Activated effector memory CD4-positive, alpha-beta T cell treated with anti-CD3 and anti-CD28 coated beads, Interleukin-2, amount 50 U/mL, for 16 hours (primary cell): ENCODE data around the gene JOSD2.
"Not testable (repeated sequence)": the region's sequence is repeated elsewhere in the genome, so short reads cannot be mapped to it uniquely, and the experiment has no call there.

Source experiments
- DNase-seq: peaks from one replicate; pipeline ENCODE4 v3.0.0-alpha.2; 2020

Gene JOSD2

DNA sequence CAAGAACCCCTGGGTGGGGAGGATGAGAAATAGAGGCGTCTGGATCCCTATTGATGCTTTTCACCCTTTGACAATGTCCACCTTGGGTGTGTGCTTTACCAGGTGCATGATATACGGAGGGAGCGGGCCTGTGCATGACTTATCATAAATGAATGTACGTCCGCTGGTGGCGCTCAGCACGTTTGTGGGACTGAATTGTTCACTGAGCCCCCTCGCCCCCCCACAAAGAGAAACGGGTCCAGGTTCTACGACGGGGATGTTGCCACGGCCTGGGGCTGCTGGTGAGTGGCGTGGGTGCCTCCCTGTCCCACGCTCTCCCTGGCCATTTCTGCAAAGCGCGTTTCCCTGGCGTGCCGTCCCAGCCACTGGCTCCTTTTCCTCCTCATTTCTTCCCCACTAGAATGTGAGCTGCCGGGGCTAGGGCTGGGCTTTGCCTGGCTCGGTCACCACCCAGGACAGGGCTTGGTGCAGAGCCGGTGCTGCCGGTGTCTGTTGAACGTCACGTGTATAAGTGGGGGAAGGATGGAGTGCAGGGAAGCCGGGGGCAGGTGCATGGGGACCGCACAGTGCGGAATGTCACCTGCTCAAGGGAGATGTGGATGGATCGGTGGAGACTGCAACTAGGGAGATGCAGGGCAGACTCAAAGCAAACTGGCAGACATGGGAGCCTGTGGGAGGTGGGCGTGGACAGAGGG lies 35.7 kb upstream of the JOSD2 start:
- DNase-seq = no peak

DNA sequence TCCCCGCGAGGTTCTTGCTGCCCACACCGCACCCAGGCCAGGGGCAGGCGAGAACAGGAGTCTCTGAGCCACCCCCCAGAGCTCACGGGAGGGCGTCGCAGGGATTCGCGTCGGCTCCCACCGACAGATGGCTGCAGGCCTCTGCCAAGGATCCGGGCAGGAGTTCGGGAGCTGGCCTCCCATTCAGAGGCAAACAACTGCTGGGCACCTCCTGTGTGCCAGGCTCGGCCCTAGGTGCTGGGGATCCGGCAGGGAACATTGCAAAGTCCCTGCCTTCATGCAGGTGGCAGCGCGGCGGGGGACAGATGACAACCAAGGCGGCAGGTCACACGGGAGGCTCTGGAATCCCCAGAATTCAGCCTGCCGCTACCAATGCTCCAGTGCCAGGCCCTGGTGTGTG lies 32.0 kb upstream of the JOSD2 start:
- no peak for DNase-seq

GRCh38 chr19:50537769-50538230 lies 26.8 kb upstream of the JOSD2 start:
- peak; percentile 86 for DNase-seq

DNA sequence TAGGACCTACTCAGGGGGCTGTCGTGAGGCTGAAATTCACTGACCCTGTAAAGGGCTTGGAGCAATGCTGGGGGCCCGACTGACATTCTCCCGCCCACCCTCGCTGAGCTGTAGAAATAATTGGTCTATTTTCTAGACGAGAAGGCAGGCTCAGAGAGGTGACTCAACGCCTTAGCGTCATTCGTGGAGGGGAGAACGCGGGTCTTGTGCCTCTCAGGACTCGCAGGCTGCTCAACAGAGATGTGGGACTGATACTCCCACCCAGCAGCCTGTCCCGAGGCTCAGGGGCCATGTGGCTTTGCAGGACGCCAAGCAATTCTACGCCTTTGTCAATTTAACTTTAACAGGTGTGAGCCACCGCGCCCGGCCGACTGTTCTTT lies 26.3 kb upstream of the JOSD2 start:
- DNase-seq = no peak

DNA sequence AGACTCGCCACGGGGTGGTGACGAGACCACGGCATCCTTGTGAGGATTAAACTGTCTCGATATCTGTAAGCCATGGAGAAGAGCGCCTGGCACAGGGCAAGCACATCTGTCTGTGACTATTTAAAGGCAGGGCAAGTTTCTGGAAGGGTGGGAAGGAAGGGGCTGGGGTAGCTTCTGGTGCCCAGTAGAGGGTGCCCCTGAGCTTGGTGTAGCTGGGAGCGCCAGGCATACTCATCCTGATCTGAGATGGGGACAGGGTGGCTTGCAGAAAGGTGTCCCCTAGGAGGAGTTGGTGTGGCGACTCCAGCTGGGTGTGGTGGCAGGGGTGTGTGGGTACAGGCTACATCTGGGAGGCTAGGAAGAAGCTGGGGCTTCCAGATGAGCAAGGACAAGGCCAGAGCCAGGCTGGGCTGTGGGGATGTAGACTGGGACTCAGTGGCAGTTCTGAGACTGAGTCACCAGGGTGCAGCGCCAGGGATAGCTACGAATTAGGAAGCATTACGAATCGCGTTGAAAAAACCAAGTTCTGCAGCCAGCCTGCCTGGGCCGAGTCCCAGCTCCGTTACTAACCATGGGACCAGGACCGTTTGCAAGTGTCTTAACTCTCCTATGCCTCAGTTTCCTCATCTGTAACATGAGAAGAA lies 25.8 kb upstream of the JOSD2 start:
- no peak for DNase-seq

DNA sequence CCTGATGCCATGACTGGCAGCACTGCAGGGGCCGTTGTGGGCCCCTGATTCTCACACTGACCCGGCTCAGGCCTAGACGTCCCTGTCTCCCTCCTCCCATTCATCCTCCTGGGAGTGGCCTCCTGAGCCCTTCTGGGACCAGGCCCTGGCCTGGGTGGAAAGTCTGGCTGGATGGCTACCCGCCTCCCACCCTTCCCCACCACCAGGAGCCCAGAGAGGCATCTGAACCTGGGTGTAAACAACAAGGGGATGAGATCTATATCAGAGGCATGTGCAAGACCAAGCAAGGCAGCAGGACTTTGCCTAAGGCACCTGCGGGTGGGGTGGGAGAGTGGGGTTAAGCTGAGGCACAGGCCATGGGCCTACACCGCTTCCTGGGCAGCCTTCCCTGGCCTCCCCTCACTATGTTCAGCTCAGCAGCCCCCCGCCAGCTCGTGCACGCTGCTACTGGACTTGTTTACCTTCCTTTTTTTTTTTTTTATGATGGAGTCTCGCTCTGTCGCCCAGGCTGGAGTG lies 24.7 kb upstream of the JOSD2 start:
- no peak for DNase-seq

GRCh38 chr19:50534478-50534877 lies 23.5 kb upstream of the JOSD2 start:
- no peak for DNase-seq

GRCh38 chr19:50532952-50533351 lies 22.0 kb upstream of the JOSD2 start:
- no peak for DNase-seq

DNA sequence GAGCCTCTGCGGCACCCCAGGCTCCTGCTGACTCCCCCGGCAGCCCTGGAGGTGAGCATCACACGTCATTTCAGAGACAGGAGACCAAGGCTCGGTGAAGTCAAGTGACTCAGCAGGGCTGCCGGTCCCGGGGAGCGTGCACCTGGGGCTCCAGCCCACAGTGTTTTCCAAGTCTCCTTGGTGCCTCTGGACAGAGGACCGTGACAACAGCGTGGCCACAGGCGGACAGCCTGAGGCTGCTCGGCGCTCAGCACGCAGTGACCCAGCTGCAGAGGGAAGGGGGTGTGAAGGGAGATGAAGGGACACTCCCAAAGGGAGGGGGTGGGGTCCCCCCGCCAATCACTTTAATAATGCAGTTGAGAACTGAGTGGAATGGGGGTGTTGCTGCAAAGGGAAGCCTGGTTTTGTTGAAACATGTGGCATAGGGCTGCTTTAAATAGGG lies 20.2 kb upstream of the JOSD2 start:
- DNase-seq = no peak

- DNase-seq = not testable (repeated sequence)
Measured at GRCh38 chr19:50528052-50528451, 17.1 kb upstream of the JOSD2 start.

- no peak for DNase-seq
Measured at GRCh38 chr19:50522881-50523280, 11.9 kb upstream of the JOSD2 start.

DNA sequence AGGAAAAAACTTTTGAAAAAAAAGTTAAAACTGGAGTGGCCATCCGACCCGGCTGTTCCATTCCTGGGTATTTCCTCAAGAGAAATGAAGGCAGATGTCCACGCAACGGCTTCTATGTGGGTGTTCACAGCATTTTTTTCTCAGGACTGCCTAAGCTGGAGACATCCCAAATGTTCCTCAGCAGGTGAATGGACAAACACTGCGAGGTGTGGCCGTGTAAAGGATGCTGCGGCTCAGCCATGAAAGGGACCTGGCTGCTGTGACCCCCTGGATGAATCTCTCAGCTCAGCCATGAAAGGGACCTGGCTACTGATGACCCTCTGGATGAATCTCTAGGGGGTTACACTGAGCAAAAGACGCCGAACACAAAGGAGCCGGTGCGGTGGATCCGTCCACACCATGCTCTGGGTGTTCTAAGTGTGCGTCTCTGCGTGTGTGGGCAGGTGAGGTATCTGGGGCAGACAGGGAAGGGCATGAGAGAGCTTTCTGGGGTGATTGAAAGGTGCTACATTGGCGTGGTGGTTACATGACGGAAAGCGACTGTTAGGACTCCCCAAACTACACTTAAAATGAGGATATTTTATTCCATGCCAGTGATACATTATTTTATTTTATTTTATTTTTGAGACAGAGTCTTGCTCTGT lies 10.0 kb upstream of the JOSD2 start:
- no peak for DNase-seq

- DNase-seq = no peak
Measured at GRCh38 chr19:50519006-50519575, 8.1 kb upstream of the JOSD2 start.

- no peak for DNase-seq
Measured at GRCh38 chr19:50518091-50519005, 7.4 kb upstream of the JOSD2 start.

DNA sequence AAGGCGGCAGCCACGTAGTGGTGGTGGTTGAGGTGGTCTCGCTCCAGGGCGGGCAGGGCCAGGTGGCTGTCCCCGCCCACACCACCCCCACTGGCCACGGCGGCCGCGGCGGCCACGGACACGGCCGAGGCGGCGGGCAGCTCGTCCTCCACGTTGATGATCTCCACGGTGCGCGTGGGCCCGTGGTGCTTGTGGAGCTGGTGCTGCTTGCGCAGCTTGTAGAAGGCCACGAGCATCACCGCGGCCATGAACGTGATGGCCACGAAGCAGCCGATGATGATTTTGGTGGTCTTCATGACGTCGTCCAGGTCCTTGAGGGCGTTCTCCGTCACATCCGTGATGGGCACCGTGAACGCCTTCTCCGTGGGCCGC lies 6.7 kb upstream of the JOSD2 start:
- DNase-seq = no peak

- DNase-seq = peak; percentile 50
Measured at GRCh38 chr19:50516964-50517703, 6.1 kb upstream of the JOSD2 start.

GRCh38 chr19:50516456-50516855 lies 5.5 kb upstream of the JOSD2 start:
- DNase-seq = peak; percentile 58

- DNase-seq = no peak
Measured at GRCh38 chr19:50515168-50515561, 4.2 kb upstream of the JOSD2 start.

- peak; percentile 61 for DNase-seq
Measured at GRCh38 chr19:50514346-50515167, 3.6 kb upstream of the JOSD2 start.

DNA sequence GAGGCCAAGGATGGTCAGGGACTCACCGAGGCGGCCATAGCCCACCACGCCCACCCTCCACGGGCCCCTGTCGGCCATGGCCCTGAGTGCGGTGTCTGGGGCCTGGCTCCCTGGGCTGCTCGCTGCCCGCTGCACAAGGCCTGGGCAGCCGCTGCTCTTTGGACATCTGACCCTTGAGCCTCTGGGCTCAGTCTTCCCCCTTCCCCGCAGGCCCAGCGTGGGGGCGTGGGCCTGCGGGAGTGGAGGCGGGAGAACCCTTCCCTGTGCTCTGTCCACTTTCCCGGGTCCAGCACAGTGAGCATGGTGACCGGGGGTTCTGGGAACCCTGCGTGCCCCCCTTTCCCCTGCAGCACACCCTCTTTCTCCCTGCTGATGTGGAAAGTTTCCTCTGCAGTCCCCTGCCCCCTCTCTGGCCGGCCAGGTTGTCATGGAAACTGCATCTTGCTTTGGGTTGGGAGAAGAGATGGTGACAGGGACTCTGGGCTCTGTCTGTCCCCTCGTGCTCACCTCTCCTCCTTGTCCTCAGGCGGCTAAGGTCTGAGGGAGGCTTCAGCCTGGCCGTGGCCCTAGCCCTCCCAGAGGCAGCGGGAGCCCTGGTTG lies 2.9 kb upstream of the JOSD2 start, which contains the start of gene ASPDH:
Gene ASPDH (minus strand): TSS at position 168 of the 600 bp plus-strand sequence. CDS start 90 bp downstream, at position 78.
- peak; percentile 57 for DNase-seq
